GM23248 (cell line): ENCODE results near the gene ARHGEF25. TPM values are rescaled to one million over a fixed set of nuclear protein-coding genes. Genes with fewer than 3 reads are reported as not detected.
"Not testable (repeated sequence)": the region's sequence is repeated elsewhere in the genome, so short reads cannot be mapped to it uniquely, and the experiment has no call there.

Source experiments
- DNase-seq: peaks from one replicate; pipeline ENCODE4 v3.0.0-alpha.2; 2015
- H2AFZ ChIP-seq: fragments of 200-600 bp; sonication (generic); 2 replicates; pipeline ENCODE4 v1.6.1; 2016; ENCODE audit warnings: antibody characterized with exemption
- H3F3A ChIP-seq: fragments of 200-600 bp; sonication (generic); 2 replicates; pipeline ENCODE4 v1.6.1; 2016; ENCODE audit warnings: mild to moderate bottlenecking, antibody characterized with exemption, mixed run types; ENCODE audit not compliant: insufficient read depth
- H3K27ac ChIP-seq: fragments of 200-600 bp; sonication (generic); 2 replicates; pipeline ENCODE4 v1.5.1; 2016; ENCODE audit warnings: mild to moderate bottlenecking
- H3K27me3 ChIP-seq: fragments of 200-600 bp; sonication (generic); replicated peaks from 2 replicates; pipeline ENCODE4 v1.6.1; 2016; ENCODE audit warnings: mild to moderate bottlenecking; ENCODE audit not compliant: insufficient read depth
- H3K36me3 ChIP-seq: fragments of 200-600 bp; sonication (generic); 2 replicates; pipeline ENCODE4 v1.6.1; 2016; ENCODE audit warnings: low read depth, mild to moderate bottlenecking
- H3K4me1 ChIP-seq: fragments of 200-600 bp; sonication (generic); 2 replicates; pipeline ENCODE4 v1.6.1; 2016; ENCODE audit warnings: mild to moderate bottlenecking; ENCODE audit not compliant: insufficient read depth
- H3K4me2 ChIP-seq: fragments of 200-600 bp; sonication (generic); one replicate; pipeline ENCODE4 v1.6.1; 2016; ENCODE audit warnings: mild to moderate bottlenecking; ENCODE audit not compliant: unreplicated experiment
- H3K4me3 ChIP-seq: fragments of 200-600 bp; sonication (generic); 2 replicates; pipeline ENCODE4 v1.5.1; 2016; ENCODE audit warnings: mild to moderate bottlenecking
- H3K79me2 ChIP-seq: fragments of 200-600 bp; sonication (generic); 2 replicates; pipeline ENCODE4 v1.6.1; 2016; ENCODE audit warnings: mild to moderate bottlenecking; ENCODE audit not compliant: insufficient read depth
- H3K9ac ChIP-seq: fragments of 200-600 bp; sonication (generic); 2 replicates; pipeline ENCODE4 v1.6.1; 2016; ENCODE audit warnings: mild to moderate bottlenecking
- H3K9me2 ChIP-seq: fragments of 200-600 bp; sonication (generic); 2 replicates; pipeline ENCODE4 v1.6.1; 2016; ENCODE audit warnings: mixed run types, mild to moderate bottlenecking, moderate library complexity; ENCODE audit not compliant: insufficient read depth
- H3K9me3 ChIP-seq: fragments of 200-600 bp; sonication (generic); one replicate; pipeline ENCODE4 v1.6.1; 2017; ENCODE audit warnings: low read depth
- H4K20me1 ChIP-seq: fragments of 200-600 bp; sonication (generic); 2 replicates; pipeline ENCODE4 v1.6.0; 2016; ENCODE audit not compliant: insufficient read depth
- EZH2 ChIP-seq: fragments of 200-600 bp; sonication (generic); IDR thresholded peaks from 2 replicates; pipeline ENCODE4 v1.6.1; 2018; ENCODE audit warnings: antibody characterized with exemption, mild to moderate bottlenecking; ENCODE audit not compliant: insufficient read depth, poor library complexity, severe bottlenecking
- EZH2phosphoT487 ChIP-seq: fragments of 200-600 bp; sonication (generic); IDR thresholded peaks from 2 replicates; pipeline ENCODE4 v1.6.1; 2018; ENCODE audit warnings: antibody characterized with exemption, moderate library complexity, mild to moderate bottlenecking, low read depth; ENCODE audit not compliant: insufficient read depth
- WGBS, 2 experiments: methylation state at CpG; one replicate each; pipeline ENCODE4 v1.1.6; 2015 to 2017; ENCODE audit warnings: low lambda C conversion rate in 2 of 2, low coverage in 1 of 2; ENCODE audit errors: missing lambda C conversion rate in 2 of 2; 5-methylcytosine and 5-hydroxymethylcytosine counted together
- in situ Hi-C: fragments of 300-500 bp; cut with MboI; formaldehyde crosslinking; loops from 2 replicates; pipeline ENCODE4 v1.15.0; 2020
- polyA plus RNA-seq: library from polyadenylated mRNA; unstranded; fragments of >200 nt; fragmentation: Nextera tagmentation; extraction: Ambion mirVana; gene quantifications from 2 replicates; pipeline ENCODE4 v1.2.1, GENCODE V29; 2016
- total RNA-seq: library from RNA; depleted of rRNA; stranded (reverse); fragments of >200 nt; shearing (Covaris generic); gene quantifications from 2 replicates; pipeline ENCODE4 v1.2.3, GENCODE V29; 2014

Gene ARHGEF25
- total and polyA plus RNA-seq, 2 experiments from 2014 or later = 0.60 to 24.2 TPM

GRCh38 chr12:57569858-57570257 is 41.4 kb upstream of the ARHGEF25 start:
- Histone ChIP-seq H3K4me1 (no peaks in the 10 kb centered on the region), H2AFZ (no peak overlapping the region), H3K4me2 (no peak overlapping the region), H3K27ac (no peak overlapping the region), H3F3A (no peaks in the 10 kb centered on the region), H3K36me3 (no peaks in the 10 kb centered on the region), H3K27me3 (no peaks in the 10 kb centered on the region), H3K4me3 (no peak overlapping the region), H3K79me2 (no peaks in the 10 kb centered on the region), H4K20me1 (no peaks in the 10 kb centered on the region), H3K9me2 (no peaks in the 10 kb centered on the region), H3K9ac (no peak overlapping the region), H3K9me3 (no peaks in the 10 kb centered on the region)
- in situ Hi-C loops = no loop called here
- WGBS, 2 experiments = 81 to 84% methylated on average over 18 of the region's 18 CpGs
- no peak for DNase-seq
- TF ChIP-seq EZH2phosphoT487 (no peak), EZH2 (no peak)

- H3K27ac ChIP-seq, H3K27me3 ChIP-seq, H2AFZ ChIP-seq, H3K4me3 ChIP-seq, H3K36me3 ChIP-seq, H3K79me2 ChIP-seq, H3F3A ChIP-seq, in situ Hi-C loops, H3K9me3 ChIP-seq, H3K9me2 ChIP-seq, H4K20me1 ChIP-seq, H3K4me2 ChIP-seq, DNase-seq, H3K9ac ChIP-seq, H3K4me1 ChIP-seq: not testable (repeated sequence)
- WGBS, 2 experiments = 74 to 76% methylated on average over 13 of the region's 13 CpGs
Observed at GRCh38 chr12:57570438-57570837, 40.8 kb upstream of the ARHGEF25 start.

GRCh38 chr12:57571926-57572762 is 39.1 kb upstream of the ARHGEF25 start:
- in situ Hi-C loops = no loop called here
- no peaks in the 10 kb centered on the region for H3K4me1 ChIP-seq
- no peaks in the 10 kb centered on the region for H3K79me2 ChIP-seq
- no peak overlapping the region for H2AFZ ChIP-seq
- no peaks in the 10 kb centered on the region for H4K20me1 ChIP-seq
- TF ChIP-seq EZH2phosphoT487 (no peak), EZH2 (no peak)
- no peaks in the 10 kb centered on the region for H3K9me3 ChIP-seq
- no peaks in the 10 kb centered on the region for H3K27me3 ChIP-seq
- no peak overlapping the region for H3K9ac ChIP-seq
- no peaks in the 10 kb centered on the region for H3F3A ChIP-seq
- no peak overlapping the region for H3K4me3 ChIP-seq
- DNase-seq = no peak
- 79 to 84% methylated on average over 12 of the region's 12 CpGs for WGBS, 2 experiments
- no peak overlapping the region for H3K4me2 ChIP-seq
- no peak overlapping the region for H3K27ac ChIP-seq
- H3K9me2 ChIP-seq = no peaks in the 10 kb centered on the region
- no peaks in the 10 kb centered on the region for H3K36me3 ChIP-seq

- Histone ChIP-seq H3K36me3 (no peaks in the 10 kb centered on the region), H3K27ac (no peak overlapping the region), H3K9ac (no peak overlapping the region), H3K9me3 (no peaks in the 10 kb centered on the region), H3K27me3 (no peaks in the 10 kb centered on the region), H3K79me2 (no peaks in the 10 kb centered on the region), H3K4me2 (no peak overlapping the region), H3K4me3 (no peak overlapping the region), H3F3A (no peaks in the 10 kb centered on the region), H3K9me2 (no peaks in the 10 kb centered on the region), H2AFZ (no peak overlapping the region), H3K4me1 (no peaks in the 10 kb centered on the region), H4K20me1 (no peaks in the 10 kb centered on the region)
- in situ Hi-C loops = no loop called here
- WGBS, 2 experiments = 86 to 89% methylated on average over 10 of the region's 10 CpGs
- TF ChIP-seq EZH2 = no peak
- TF ChIP-seq EZH2phosphoT487 = no peak
- no peak for DNase-seq
Observed at GRCh38 chr12:57574795-57575194, 36.4 kb upstream of the ARHGEF25 start.
